ENCODE measurements around the gene CRYGA.

Gene CRYGA, protein sequence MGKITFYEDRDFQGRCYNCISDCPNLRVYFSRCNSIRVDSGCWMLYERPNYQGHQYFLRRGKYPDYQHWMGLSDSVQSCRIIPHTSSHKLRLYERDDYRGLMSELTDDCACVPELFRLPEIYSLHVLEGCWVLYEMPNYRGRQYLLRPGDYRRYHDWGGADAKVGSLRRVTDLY
- 0 reads per million in 2 donors for total RNA-seq

DNA sequence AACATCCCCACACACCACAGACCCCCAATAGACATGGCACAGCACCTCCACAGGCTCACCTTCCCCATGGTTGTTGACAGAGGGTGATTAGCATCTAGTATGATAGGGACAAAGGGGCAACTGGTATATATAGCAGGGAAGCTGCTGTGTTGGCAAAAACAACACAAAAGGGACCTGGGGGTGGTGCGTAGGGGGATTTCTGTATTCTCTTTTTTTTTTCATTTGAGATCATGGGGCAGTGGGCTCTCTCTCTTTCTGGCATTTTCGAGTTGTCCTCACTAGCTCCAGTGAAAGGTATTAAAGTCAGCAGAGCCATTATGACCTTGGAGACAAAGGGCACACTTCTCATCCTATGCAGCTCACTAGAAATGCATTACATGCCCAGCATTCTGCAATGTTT is at the start of gene CRYGA:
TSS of gene CRYGA (minus strand) at position 101 of the 400 bp plus-strand sequence. CDS start at position 68, 33 bp downstream.
- DNase-seq = no peak

DNA sequence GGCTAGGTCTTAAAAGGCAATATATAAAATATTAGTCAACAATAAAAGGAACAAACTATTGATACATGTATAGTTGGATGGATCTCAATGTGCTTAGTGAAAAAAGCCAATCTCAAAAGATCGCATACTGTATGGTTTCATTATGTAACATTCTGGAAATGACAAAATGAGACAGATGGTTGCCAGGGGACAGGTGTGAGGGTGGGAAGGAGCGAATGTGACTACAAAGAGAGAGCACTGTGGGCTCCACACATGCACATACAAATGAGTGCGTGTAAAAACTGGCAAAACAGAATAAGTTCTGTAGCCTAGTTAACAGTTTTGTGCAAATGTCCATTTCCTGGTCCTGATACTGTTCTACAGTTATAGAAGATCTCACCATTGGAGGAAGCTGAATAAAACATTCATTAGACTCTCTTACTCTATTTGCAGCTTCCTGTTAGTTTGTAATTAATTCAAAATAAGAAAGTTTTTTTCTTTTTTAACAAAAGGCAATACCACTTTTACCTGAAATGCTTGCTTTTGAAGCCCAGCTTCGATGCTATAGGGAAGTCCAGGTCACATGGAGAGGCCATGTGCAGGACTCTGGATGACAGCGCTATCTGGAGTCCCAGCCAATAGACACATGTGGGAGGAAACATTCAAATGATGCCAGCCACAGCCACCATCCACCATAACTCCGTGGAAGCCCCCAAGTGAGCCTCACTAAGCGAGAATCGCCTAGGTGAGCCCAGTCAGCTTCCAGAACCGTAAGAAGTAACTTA is 47.5 kb upstream of the CRYGA start:
- no peak for DNase-seq

DNA sequence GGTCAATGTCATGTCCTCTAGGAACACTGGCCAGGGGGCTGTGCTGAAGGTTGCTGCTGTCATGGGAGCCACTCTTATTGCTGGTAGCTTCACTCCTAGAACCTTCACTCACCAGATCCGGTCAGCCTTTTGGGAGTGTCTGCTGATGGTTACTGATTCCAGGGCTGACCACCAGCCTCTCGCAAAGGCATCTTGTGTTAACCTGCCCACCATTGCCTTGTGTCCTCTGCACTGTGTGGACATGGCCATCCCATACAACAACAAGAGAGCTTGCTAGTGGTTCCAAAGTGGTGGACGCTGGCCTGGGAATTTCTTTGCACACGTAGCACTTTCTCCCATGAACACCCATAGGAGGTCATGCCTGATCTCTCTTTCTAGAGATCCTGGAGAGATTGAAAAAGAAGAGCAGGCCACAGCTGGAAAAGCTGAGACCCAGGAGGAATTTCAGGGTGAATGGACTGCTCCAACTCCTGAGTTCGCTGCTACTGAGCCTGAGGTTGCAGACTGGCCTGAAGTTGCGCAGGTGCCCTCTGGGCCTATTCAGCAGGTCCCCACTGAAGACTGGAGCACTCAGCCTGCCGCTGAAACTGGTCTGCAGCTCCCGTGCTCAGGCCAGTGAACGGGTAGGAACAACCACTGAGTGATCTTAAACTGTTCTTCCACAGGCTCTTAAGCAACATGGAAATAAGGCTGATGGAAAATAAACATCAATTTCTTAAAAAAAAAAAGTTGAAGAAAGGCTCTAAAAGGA is 45.1 kb upstream of the CRYGA start:
- DNase-seq = no peak

DNA sequence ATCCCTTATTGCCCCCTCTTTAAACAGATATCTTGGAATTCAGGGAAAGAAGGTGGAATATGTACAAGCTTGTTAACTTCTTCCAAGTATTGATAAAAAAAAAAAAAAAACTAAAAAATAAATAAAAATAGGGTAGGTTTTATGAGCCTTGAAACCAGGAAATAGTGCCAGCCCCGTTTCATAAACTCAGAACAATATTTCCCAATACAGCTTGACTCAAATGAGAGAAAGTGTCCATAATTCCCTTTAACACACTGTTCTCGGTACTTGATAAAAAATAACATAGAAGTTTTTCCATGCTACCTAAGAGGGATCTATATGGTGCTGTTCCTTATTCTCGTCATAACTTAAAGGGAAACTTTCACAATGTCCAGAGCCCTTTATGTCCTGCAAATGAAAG is 44.4 kb upstream of the CRYGA start:
- DNase-seq = no peak

DNA sequence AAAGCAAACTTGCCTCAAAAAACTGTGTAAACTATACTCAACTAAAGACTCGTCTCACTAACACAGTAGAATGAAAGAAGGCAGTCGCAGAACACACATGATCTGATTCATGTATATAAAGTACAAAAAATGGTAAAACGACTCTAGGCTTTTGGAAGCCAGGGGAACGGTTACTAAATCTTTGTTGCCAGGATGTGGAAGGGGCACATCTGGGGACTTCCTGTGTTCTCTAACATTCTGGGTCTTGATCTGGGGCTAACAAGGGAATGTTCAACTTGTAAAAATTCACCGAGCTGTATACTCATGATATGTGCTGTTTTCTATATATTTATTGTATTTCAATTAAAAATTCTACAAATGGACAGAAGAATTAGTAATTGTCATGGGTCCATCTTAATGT is 40.8 kb upstream of the CRYGA start:
- DNase-seq = no peak

DNA sequence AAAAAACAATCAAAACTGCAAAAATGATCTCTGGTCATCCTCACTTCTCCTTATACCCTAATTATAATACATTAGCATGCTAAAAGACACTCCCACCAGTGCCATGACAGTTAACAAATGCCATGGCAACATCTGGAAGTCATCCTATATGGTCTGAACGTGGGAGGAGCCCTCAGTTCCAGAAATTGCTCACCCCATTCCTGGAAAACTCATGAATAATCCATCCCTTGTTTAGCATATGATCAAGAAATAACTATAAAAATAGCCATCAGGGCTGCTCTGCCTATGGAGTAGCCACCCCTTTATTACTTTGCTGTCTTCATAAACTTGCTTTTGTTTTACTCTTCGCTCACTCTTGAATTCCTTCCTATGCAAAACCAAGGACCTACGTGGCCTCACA is 32.1 kb upstream of the CRYGA start:
- DNase-seq = no peak

DNA sequence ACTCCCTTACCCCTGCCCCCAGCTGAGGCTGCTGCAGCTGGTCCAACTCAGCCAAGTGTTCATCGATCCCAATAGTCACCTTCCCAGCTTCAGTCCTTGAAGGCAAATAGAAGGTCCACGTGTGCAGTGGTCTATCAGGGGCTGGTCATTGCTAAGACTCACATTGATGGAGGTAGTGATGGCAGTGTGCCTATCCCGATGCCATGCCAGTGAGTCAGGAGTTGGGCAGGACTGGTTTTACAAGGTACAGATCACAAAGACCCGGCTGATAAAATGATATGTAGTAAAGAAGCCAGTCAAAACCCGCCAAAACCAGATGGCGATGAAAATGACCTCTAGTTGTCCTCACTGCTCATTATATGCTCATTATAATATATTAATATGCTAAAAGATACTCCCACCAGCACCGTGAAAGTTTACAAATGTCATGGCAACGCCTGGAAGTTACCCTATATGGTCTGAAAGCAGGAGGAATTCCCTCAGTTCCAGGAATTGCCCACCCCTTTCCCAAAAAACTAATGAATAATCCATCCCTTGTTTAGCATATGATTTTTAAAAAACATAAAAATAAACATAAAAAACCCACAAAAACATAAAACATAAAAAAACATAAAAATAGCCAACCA is 29.3 kb upstream of the CRYGA start:
- no peak for DNase-seq

DNA sequence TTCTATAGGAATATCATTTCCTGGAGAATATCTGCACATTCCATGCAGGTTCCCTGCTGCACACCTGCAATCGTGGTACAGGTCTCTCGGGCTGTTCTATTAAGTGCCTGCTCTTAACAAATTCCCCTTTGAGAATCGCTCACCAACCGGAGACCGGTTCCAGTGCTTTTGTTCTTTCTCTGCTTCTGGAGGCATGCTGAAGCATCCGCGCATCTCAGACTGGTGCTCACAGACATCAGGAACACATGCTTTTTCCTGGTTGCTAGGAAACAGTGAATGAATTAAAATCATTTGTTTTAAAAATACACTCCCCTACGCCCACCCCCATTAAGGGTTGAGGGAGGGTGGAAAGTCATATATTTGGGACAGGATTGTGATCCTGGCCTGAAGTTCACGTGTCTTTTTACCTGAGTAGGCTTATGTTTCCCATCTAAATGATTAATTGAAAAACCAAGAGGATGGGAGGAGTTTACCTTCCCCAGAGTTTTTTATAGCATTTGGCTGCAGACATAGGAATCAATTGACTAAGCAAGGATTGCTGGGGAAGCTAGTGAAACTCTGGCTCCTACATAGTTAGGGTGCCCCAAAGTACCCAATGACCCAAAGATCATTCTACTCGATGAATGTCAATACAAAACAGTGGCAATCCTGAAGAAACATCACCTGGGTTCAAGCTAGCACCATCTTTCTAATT is 26.6 kb upstream of the CRYGA start, which contains the start of gene C2orf80:
TSS of gene C2orf80 (minus strand) at position 221 of the 694 bp plus-strand sequence. CDS start 3,044 bp downstream, outside the sequence.
- no peak for DNase-seq

DNA sequence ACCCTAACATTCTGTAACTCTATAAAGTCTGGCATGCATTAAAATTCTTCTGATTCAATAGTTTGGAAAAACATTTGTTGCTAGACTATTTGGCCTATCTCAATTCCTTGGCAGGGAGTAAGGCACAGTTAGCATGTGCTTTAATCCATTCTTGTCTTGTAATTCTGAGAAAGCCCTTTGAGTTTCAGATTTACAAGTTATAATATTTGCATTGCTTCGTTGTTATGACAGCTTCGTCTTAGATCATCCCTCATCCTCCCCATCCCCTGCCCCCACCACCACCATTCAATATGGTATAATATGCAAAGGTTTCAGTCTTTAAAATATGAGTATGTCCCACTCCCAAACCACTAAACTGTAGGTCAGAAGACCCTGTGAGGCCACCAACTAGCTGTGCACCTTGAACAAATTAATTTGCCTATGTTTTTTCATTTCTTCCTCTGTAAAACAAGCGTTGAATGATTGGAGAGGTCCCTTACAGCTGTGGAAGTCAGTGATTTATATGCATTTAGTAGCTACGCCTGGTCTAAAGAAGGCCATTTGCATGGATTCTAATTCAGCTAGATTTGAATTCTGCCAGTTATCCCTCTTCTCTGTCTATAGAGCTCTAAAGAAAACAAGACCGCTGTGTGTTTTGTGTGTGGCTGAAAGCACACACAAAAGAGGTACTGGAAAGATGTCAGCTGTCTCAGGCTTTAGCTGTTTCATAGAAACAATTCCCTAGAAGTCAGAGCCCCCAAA is 25.9 kb upstream of the CRYGA start:
- no peak for DNase-seq

DNA sequence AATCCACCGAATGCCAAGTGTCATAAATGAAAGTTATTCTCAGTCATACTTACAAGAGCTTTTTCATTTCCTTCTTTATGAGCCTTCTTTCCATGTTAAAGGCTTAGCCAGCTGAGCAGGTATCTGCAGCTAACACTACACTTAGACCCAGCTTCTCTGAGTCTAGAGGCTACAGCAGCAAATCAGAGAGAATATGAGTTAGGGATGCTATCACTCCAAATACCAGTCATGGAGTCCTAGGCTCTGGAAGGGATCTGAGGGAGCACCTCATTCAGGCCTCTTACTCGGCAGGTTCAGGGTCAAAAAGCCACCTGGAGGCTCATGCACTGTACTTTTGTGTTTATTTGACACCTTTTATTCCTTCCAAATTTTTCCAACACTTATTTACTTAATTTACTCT is 23.5 kb upstream of the CRYGA start:
- DNase-seq = no peak

DNA sequence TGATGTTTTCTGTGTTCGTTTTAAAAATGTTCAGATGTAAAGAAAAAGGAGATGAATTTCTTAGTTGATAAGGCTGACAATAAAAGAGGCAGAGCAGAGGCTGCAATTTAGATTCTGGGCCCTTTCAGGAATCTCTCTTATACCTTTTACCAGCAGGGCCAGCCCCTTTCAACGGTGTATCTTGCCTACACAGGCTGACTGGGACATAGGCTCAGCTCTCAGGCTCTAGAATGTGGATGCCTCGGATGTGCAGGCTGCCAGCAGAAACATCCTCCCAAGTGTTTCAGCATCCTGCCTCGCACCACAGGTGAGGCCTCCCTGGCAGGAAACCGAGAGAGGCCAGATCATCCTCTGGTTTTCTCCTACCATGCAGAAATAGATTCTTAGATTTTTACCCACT is 23.1 kb upstream of the CRYGA start:
- DNase-seq = no peak

DNA sequence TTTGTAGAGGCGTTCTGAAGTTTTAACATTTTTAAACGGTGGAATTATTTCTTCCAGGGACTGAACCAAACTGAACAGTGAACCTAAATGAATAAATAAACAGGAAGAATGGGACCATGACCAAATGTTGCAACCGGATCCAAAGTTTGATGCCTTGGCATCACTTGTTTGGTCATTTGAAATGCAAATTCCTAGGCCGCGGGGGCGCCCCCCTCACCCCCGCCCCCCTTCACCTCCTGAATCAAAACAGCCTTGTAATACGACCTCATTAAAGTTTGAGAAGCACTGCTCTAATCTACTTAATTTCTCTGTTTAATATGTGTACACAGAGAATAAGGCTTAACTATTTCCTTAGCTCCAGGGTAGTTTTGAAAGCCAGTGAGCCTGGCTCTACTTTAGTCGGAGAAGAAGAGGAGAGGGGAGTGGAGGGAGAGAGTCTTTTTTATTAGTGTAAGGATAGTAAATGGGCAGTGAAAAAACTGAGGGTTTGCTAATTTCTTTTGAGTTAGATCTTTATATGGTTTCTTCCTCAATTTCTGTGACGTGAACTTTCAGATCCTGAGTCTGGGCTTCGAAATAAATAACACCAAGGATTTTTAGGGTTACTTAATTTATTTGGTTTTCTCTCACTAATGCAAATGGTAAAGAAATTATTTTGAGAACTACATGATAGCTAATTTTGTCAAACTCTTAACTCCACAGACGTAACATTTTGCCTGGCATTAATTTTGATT is 20.8 kb upstream of the CRYGA start:
- DNase-seq = no peak

DNA sequence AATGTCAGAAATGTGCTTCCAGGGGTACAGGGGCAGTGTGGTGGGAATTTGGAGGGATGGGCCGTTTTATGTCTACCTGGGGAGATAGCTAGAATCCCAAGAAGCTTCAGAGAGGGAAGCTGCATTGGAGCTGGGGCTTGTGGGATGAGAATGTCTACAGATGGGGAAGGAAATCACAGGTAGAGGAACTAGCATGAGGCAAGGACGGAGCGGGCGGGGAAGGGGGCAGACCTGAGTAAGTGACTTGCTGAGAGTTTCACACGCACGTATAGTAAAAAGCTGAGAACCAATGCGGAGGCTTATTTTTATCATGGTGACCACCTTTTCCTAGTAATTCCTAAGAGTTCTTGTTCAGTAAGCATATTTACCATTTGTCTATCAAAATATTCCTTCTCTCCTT is 20.1 kb upstream of the CRYGA start:
- no peak for DNase-seq

DNA sequence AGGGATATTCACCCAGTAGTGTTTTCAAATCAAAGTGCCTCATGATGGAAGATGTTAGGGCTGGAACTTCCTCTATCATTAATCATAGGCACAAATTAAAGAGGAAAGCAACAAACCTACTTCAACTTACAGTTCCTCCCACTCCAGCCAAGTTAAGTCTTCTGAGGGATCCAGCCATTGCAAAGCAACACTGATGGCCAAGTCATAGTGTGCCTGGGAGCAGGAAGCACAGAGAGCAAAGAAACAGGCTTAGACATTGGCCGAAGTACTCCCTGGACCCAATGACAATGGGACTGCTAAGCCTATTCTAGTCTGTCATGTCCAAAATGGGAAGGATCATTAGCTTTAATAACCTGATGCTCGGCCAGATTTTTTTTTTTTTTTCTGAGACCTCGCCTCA is 19.4 kb upstream of the CRYGA start:
- DNase-seq = no peak

DNA sequence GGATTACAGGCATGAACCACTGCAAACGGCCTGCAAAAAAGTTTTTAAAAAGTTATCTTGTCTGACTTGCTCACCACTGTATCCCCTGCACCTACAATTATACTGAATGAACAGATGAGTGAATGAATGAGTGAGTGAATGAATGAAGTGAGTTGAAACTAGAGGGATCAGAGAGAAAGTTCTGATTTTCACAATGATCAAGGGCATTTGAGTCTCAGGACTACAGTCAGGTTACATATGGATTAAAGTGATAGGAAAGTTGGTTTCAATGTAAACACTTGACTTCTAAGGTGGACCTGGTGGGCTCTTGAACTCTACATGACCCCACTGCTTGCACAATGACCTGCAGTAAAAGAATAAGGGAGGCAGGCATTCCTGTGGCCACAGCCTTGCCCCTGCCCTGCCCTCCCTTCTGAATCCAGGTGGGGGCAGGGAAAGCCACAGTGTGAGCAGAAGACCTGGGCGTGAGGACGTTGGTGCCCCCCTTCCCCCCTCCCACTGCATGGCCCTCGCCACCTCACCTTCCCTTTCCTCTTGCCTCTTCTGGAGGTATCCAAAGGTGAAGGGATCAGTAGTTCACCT is 15.7 kb upstream of the CRYGA start:
- DNase-seq = no peak

DNA sequence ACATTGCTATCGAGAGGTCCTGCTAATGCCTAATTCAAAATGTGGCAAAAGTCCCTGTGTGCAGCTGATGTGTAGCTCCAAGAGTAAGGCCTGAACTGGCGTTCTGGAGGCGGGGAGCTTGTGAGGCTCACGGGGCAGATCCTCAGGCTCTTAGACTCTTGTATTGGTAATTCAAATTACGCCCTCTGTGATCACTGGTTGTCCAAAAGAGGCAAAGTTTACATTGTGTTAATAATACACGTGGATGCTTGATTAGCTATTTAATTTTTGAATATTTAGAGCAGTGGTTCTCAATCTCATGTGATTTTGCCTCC is 12.4 kb upstream of the CRYGA start:
- DNase-seq = no peak

DNA sequence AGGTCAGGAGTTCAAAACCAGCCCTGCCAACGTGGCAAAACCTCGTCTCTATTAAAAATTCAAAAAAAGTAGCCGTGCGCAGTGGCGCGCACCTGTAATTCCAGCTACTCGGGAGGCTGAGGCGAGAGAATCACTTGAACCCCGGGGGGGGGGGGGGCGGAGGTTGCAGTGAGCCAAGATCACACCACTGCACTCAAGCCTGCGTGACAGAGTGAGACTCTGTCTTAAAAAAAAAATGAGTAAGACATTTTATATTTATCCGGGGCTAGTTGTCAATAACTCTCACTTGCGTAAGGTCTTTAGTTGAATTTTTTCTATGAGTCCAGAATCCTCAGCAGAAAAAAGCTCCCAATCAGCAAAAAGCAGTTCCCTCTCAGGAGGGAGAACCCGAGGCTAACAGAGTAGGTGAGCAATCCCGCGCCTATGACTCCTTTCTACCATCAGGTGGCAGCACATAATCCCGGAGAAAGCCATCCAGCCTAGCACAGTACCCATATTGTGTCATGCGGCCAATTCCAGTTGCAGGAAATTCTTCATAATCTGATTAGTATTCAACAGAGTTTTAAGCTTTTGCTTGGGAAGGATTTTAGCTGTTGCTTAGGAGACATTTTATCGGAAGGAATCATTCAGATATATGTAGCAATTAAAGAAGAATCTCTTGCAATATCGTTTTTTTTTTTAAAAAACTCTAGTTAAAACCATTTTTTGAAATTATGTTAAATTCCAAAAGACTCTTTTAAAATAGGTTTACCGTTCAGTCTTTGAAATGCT is 11.9 kb upstream of the CRYGA start:
- peak in 4 of 5 experiments; percentile 17 to 54 (median 21) for DNase-seq

DNA sequence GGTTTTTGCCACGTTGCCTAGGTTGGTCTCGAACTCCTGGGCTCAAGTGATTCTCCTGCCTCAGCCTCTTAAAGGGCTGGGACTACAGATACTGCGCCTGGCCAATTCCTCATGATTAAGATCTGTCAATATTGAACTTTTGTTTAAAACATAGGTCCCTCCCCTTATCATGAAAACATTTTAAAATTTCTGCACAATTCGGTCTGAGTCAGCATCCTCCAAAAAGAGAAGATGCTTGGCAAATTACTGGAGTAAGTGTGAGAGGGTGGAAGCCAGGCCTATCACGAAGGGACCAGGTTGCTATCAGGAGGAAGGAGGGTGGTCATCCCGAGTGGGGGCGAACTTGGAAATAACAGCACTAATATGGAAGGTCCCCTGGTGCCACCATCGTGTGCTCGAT is 10.8 kb upstream of the CRYGA start:
- no peak for DNase-seq

DNA sequence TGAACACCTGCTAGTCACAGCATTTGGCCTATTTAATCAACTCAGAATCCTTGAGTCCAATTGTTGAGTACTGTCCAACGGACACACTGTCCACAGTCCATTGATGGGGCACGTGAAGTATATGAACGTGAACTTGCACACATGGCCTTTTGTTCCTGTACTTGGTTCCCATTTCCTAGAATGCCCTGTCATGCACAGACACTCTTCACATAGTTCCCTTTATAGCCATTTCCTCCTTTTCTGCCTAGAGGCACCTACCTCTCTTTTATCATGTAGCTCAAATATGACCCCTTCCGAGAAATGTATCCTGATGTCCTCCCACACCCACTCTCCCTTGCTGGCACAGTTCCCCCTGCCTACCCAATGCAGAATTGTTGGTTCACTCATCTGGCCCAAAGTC is 8.7 kb upstream of the CRYGA start:
- no peak for DNase-seq

All from T-helper 2 cell (primary cell).